Renal cortical epithelial cell (primary cell): Measurements from ENCODE around the gene CSF3R. TPM values are rescaled to one million over a fixed set of nuclear protein-coding genes. Genes with fewer than 3 reads are reported as not detected.

Experiments used
- DNase-seq: peaks from one replicate; pipeline ENCODE4 v3.0.0-alpha.2; 2011; ENCODE audit warnings: low read depth
- total RNA-seq: library from RNA; depleted of rRNA; stranded (reverse); fragments of >200 nt; gene quantifications from 2 replicates; pipeline ENCODE4 v1.2.3, GENCODE V29; 2014

CSF3R gene
- total RNA-seq, 1 donor from 2014 or later = 0.15 TPM

DNA sequence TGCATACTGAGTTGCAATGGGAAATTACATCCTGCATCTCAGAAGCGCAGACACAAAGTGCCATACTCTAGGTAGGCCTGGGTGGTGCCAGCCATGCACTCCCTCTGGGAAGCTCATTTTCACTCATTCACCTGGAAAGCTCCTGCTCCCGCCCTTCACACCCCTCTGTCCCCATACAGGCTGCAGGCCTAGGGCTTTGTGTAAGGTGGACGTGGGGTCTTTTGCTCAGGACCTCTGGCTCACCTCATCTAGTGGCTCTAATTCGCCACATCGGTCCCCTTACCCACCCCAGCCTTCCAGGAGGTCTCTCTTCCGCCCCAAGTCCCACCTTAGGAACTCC is 19.3 kb downstream of the CSF3R start:
- DNase-seq = no peak

DNA sequence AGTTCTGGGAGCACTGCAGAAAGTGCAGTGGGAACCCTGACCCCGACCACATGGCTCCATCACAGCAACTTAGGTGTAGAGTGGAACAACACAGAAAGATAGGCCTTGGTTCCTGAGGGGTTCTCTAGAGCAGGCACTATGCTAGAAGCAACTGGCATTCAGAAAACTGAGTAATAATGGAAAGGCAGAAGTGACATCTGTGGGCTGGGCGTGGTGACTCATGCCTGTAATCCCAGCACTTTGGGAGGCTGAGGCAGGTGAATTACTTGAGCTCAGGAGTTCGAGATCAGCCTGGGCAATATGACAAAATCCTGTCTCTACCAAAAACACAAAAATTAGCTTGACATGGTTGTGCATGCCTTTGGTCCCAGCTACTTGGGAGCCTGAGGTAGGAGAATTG is 23.8 kb downstream of the CSF3R start:
- no peak for DNase-seq

DNA sequence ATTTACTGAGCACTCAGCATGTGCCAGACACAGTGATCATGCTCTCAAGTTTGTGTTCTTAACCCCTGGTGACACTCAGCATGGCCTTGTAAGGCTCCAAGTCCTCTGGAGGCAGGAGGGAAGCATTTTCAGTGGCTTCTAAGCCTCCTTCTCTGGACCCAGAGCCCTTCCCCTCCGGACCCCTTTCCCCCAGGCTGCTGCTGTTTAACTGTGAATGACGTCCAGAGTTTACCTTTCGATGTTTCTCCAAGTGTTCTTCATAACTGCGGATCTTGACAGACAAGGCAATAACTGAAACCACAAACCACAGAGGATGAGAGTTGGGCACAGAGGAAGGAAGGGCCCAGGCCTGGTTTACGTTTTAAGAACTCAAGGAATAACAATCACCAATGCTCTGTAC is 25.0 kb downstream of the CSF3R start:
- no peak for DNase-seq

GRCh38 chr1:36456391-36456928 is 26.3 kb downstream of the CSF3R start:
- no peak for DNase-seq

DNA sequence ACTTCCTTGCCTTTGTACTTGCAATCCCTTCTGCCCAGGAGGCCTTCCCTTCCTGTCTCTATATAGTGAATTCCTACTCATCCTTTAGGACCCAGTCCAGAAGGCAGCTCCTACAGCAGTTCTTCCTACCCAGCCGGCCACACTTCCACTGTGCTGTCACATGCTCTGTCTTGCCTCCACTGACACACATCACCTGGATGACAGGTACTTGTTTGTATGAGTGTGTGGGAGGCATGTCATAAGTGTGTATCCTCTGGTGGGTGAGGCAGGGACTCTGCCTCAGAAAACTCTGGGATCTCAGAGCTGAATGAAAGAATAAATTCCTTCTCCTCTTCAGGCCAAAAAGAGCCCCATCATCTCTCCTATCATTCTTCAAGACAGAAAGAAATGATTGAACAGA is 27.3 kb downstream of the CSF3R start:
- no peak for DNase-seq

GRCh38 chr1:36453600-36454388 is 28.9 kb downstream of the CSF3R start:
- DNase-seq = no peak

DNA sequence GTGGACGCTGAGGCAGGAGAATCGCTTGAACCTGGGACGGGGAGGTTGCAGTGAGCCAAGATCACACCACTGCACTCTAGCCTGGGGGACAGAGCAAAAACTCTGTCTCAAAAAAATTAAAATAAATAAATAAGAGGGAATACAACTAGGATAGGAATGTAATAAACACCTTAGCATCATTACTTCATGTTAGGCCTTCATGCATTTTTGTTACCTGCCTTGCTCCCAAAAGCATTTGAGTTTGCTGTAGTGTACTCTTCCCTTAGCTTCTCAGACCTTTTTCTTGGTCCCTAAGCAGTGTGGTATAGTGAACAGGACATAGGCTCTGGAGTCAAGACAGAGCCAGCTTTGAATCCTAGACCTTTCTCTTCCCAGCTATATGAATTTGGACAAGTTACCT is 29.7 kb downstream of the CSF3R start:
- no peak for DNase-seq

DNA sequence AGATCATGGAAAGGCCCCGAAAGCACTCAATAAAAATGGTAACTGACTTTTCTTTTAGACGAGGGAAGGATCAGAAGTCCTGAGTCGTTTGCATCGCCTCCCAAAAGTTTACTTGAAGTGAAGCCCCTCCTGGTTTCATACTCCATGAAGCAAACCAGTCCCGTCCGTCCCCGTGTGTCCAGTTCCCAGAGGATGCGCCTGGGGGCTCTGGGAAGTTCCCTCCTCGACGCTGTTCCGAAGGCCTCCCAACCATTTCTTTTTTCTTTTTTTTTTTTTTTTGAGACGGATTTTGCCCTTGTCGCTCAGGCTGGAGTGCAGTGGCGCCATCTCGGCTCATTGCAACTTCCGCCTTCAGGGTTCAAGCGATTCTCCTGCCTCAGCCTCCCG is 31.8 kb downstream of the CSF3R start:
- DNase-seq = no peak

DNA sequence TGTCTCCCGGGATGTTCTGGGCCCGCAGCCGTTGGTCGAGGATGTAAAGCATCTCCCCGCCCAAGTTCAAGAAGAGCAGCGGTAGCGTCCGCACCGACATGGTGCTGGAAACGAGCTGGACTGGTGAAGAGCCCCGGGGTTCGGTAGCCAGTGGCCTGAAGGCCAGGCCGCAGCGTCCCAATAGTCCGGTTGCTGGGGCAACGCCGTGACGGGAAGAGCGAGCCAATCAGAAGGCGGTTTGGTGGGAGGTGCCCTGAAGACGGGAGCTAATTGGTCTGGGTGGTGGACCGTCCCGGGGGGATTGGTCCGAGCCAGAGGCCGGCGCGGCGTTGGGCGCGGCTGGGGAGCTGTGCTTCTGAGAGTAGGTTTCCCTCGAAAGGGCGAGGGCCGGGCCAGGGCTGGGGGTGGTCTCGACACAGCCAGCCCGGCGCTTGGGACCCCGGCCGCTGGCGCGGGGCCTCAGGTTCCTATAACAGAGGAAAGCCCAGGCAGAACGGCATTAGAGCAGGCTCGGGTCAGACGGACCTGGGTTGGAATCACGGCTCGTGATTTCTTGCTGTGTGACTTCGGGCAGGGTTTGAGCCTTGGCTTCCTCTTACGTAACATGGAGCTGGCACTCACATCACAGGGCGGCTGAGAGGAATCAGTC is 32.3 kb downstream of the CSF3R start, which contains the start of gene OSCP1:
OSCP1 (minus strand) TSS at position 182 of the 649 bp plus-strand sequence; CDS start at position 100, 82 bp downstream.
- DNase-seq = peak; percentile 92

DNA sequence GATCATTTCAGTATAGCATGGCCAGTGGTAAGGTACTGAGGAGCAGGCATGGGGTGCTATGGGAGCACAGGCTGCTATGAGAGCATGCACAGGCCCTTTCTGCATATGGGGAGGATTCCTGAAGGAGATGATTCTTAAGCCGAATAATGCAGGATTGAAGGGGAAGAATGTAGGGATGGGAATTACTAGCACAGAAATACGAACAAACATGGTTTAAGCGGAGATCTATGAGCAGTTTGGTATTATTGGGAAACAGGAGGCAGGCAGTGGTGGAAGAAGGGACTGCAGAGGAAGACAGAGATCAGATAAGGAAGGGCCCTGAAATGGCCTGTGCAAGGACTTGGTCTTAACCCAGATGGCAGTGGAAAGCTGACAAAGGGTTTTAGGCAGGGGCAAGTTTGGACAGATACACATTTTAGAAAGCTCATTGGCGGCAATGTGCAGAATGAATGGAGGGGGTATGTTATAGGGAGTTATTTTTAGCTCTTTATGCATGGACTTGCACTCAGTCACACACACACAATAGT is 34.1 kb downstream of the CSF3R start:
- no peak for DNase-seq

DNA sequence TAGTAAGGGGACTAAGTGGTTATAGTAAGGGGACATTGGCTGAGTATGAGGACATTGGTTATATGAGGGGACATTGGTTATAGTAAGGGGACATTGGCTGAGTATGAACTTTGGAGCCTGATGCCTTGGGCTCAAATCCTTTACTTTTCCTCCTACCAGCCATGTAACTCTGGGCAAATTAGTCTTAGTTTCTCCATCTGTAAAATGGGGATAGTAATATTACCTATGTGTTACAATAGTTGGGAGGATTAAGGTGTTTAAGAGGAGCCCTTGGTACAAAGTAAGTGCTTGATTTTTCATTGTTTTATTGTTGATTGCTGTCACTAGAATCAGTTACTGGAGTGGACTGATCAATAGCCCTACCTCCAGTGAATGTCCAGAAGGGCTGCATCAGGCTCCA is 35.3 kb downstream of the CSF3R start:
- no peak for DNase-seq

- no peak for DNase-seq
These were observed 36.0 kb downstream of the CSF3R start for GRCh38 chr1:36446746-36447145.

DNA sequence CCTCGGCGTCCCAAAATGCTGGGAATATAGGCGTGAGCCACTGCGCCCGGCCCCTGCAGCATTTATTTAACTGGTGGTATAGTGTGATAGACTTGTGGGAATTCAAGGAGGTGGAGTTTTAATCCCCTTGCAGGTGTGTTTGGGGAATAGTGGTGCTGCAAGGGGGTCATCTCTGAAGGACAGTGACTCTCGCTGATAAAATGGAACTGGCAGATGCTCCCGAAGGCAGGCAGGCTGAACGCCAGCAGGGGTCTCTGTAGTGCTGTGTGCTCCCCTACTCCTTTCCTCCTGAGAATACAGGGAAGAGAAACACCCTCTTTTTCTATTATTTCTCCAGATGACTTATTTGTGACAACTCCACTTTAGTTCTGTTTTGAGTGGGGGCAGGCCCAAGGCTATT is 36.4 kb downstream of the CSF3R start:
- DNase-seq = no peak

DNA sequence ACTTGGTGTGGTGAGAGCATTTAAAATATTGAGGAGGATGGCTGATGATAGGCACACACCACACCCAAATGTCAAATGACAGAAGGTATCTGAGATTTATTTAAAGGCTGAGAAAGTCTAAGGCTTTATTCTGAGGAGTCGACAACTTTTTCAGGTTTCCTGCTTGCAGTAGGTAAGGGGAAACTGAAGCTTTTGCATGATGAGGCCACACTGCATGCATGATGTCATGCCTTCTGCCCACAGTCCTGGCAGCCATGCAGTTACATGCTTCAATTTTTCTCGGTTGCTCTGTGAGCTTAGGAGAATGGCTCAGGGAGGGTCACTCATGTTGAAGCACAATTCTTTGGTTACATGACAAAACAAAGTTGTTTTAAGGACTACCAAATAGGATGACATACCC is 39.4 kb downstream of the CSF3R start:
- DNase-seq = no peak

GRCh38 chr1:36442337-36442736 is 40.4 kb downstream of the CSF3R start:
- no peak for DNase-seq

DNA sequence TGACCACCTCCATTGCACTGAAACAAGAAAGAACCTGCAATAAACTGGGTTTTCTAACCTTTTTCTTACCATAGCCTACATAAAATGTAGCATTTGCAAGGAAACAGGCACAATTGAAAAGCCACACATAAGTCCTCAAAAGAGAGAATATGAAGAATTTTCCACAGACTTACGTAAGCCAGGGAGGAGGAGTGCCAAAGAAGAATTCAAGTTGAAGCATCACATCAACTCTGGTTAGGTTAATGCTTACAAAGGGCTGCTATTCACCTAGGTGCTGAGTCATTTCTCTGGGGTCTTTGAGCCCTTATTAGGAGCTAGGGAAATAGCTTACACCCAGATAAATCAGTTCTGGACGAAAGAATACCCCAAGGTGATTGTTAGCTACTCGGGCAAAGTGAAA is 42.1 kb downstream of the CSF3R start:
- peak; percentile 57 for DNase-seq

- DNase-seq = peak; percentile 27
These were observed 42.7 kb downstream of the CSF3R start for GRCh38 chr1:36440044-36440443.

DNA sequence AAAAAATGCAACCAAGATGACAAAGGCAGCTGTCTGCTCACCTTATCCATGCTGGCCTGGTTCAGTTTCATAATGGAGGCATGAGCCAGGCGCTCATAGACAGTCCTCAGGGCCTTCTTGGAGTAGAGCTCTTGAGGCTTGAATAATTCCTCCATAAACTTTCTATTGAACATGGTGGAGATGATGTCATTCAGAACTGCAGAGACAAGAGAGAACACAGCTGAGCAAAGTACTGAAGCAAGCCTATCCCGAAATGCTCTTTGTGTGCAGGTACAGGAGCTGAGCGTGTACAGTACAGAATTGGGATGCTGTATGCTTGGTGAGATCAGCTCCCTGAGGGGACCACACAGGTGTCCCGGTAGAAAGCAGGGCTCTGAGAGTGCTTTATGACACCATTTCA is 44.0 kb downstream of the CSF3R start:
- no peak for DNase-seq

GRCh38 chr1:36436821-36437220 is 45.9 kb downstream of the CSF3R start:
- DNase-seq = peak; percentile 88

DNA sequence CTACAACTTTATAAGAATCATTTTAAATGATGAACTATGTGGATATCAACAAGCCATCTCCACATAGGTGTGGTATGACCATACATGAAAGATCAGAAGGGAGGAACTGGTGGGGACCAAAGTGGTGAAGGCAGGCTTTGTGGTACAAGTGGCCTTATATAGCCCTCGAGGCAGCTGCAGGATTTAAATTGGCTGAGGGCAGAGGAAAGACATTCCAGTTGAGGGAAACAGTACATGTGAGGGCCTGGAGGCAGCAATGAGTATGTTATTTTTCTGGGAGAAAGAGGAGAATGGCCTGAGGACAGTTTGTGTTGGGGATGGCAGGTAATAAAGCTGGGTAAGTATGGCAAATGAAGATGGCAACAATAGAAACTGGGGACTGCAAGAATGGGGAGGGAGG is 49.6 kb downstream of the CSF3R start:
- peak; percentile 26 for DNase-seq

GRCh38 chr1:36432616-36433015 is 50.1 kb downstream of the CSF3R start:
- DNase-seq = peak; percentile 85

- DNase-seq = no peak
These were observed 56.9 kb downstream of the CSF3R start for GRCh38 chr1:36425791-36426190.

DNA sequence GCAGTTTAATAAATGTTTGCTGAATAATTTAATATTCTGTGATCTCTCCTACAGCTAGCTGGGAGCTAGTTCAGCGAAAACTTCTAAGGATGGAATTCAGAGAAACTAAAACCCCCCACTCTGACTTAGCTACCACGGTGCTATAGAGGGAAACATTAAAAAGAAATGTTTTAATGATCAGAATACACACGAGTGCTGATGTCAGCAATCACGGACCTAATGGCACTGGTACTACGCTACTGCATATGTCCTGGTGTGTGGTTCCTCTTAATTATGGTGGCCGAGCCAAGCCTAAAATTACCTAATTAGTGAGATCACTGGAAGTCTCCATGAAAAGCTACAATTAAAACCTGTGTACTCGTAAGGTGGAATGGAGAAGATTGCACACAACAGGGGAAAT is 61.1 kb downstream of the CSF3R start:
- no peak for DNase-seq
